T-helper 1 cell (primary cell): ENCODE measurements around the gene CYP20A1.
A peak's percentile ranks its signal among the peaks of the same experiment; 100 is the strongest.
"Not testable (repeated sequence)": the region's sequence is repeated elsewhere in the genome, so short reads cannot be mapped to it uniquely, and the experiment has no call there.

Experiments
- DNase-seq, 5 donors: peaks; one replicate each; pipeline ENCODE4 v3.0.0-alpha.2; 2012 to 2020

CYP20A1 gene

GRCh38 chr2:203280428-203281064 is 41.7 kb downstream of the CYP20A1 start:
- no peak for DNase-seq

- no peak for DNase-seq
Measured at GRCh38 chr2:203282101-203282500, 43.3 kb downstream of the CYP20A1 start.

- DNase-seq: no peak
Measured at GRCh38 chr2:203286532-203286931, 47.7 kb downstream of the CYP20A1 start.

- no peak for DNase-seq
Measured at GRCh38 chr2:203301667-203302066, 62.8 kb downstream of the CYP20A1 start.

GRCh38 chr2:203302586-203302985 is 63.8 kb downstream of the CYP20A1 start:
- not testable (repeated sequence) for DNase-seq

- no peak for DNase-seq
Measured at GRCh38 chr2:203310688-203311436, 72.0 kb downstream of the CYP20A1 start.

GRCh38 chr2:203326356-203326755 is 87.5 kb downstream of the CYP20A1 start:
- DNase-seq: peak in 1 of 5 donors; percentile 4

- no peak for DNase-seq
Measured at GRCh38 chr2:203327582-203327900, 88.7 kb downstream of the CYP20A1 start.

- peak; percentile 40 to 58 (median 44) for DNase-seq
Measured at GRCh38 chr2:203327901-203328759, 89.3 kb downstream of the CYP20A1 start, which contains the start of gene ABI2. ABI2 (plus strand) TSS chr2:203328394; CDS start chr2:203328515, 121 bp downstream.

- peak in 4 of 5 donors; percentile 14 to 33 (median 24) for DNase-seq
Measured at GRCh38 chr2:203328760-203329540, 90.1 kb downstream of the CYP20A1 start.

- DNase-seq: no peak
Measured at GRCh38 chr2:203330434-203330833, 91.6 kb downstream of the CYP20A1 start.

- no peak for DNase-seq
Measured at GRCh38 chr2:203338322-203338721, 99.5 kb downstream of the CYP20A1 start.

GRCh38 chr2:203340791-203341487 is 102.1 kb downstream of the CYP20A1 start:
- no peak for DNase-seq

GRCh38 chr2:203341741-203342310 is 103.0 kb downstream of the CYP20A1 start:
- no peak for DNase-seq

- not testable (repeated sequence) for DNase-seq
Measured at GRCh38 chr2:203342374-203342773, 103.6 kb downstream of the CYP20A1 start.

GRCh38 chr2:203344667-203345066 is 105.8 kb downstream of the CYP20A1 start:
- no peak for DNase-seq

GRCh38 chr2:203346612-203347011 is 107.8 kb downstream of the CYP20A1 start:
- DNase-seq: no peak

GRCh38 chr2:203347375-203347774 is 108.6 kb downstream of the CYP20A1 start:
- DNase-seq: no peak

- DNase-seq: no peak
Measured at GRCh38 chr2:203352604-203353255, 113.9 kb downstream of the CYP20A1 start.

GRCh38 chr2:203354966-203355365 is 116.1 kb downstream of the CYP20A1 start:
- DNase-seq: no peak
